ENCODE data around the gene CHRNE. TPM values are rescaled to one million over a fixed set of nuclear protein-coding genes. Genes with fewer than 3 reads are reported as not detected.

CHRNE gene
- 1.0 TPM in 1 of 2 replicates, not detected in the other for total RNA-seq

DNA sequence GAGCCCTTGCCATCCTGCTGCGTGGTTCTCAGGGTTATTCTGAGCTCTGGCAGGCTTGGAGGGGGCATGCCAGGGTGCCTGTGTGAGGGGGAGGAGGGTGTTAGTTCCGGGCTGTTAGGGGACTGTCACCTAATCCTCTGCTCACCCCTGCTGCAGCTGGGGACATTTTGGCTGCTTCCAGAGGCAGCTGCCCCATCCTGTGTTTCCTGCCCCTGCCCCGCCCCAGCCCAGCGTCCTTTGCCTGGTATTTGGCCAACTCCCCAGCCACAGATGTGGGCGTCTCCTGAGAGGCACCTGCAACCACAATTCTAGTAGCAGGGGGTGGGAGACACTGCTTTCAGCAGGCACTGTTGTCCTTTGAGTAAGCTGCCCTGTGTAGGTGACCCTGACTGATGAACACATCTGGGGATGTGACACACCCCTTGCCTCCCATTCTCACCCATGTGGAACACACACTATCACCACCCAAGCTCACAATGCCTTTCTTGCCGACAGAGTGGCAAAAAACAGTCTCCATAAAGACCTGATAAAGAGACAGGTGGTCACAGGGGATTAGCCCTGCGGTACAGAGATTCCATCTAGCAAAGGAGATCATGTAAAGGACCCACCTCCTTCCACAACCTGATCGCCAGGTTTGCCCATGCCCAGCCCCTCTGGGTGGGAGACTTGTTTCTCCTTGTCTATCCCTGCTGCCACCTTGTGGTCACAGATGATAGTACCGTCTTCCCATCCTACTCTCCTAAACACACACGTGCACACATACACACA lies at the start of gene CHRNE:
CHRNE (minus strand) TSS at position 48 of the 768 bp plus-strand sequence; CDS start at position 13, 35 bp downstream.
- no peak for DNase-seq (ENCODE audit: low read depth)
- no peak within 1 kb of the TSS for H3K4me3 ChIP-seq (ENCODE audit: low read depth, low read length)
- TF ChIP-seq, protein P1, sequence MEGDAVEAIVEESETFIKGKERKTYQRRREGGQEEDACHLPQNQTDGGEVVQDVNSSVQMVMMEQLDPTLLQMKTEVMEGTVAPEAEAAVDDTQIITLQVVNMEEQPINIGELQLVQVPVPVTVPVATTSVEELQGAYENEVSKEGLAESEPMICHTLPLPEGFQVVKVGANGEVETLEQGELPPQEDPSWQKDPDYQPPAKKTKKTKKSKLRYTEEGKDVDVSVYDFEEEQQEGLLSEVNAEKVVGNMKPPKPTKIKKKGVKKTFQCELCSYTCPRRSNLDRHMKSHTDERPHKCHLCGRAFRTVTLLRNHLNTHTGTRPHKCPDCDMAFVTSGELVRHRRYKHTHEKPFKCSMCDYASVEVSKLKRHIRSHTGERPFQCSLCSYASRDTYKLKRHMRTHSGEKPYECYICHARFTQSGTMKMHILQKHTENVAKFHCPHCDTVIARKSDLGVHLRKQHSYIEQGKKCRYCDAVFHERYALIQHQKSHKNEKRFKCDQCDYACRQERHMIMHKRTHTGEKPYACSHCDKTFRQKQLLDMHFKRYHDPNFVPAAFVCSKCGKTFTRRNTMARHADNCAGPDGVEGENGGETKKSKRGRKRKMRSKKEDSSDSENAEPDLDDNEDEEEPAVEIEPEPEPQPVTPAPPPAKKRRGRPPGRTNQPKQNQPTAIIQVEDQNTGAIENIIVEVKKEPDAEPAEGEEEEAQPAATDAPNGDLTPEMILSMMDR (conservative IDR thresholded peaks at IDR 0.05; ENCODE audit: low read depth, low read length) = peak; percentile 78

DNA sequence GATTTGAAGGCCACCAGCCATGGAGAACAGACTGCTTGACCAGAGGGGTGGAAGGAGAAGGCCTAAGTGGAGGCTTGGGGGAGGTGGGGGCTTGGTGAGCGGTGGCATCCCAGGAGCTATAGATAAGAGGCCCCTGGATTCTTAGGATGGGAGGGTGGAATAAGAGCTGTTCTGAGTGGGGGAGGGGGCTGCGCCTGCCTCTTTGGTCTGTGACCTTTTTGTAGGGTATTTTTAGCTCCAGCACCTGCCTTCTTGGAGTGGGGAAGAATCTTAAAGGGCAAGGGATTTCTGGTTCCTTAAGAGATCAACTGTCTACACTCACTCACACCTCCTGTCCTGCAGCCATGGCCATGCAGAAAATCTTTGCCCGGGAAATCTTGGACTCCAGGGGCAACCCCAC lies 48.6 kb upstream of the CHRNE start:
- TF ChIP-seq, protein P1 (conservative IDR thresholded peaks at IDR 0.05; ENCODE audit: low read depth, low read length) = no peak
- DNase-seq (ENCODE audit: low read depth) = no peak
- no peak overlapping the region for H3K4me3 ChIP-seq (ENCODE audit: low read depth, low read length)

DNA sequence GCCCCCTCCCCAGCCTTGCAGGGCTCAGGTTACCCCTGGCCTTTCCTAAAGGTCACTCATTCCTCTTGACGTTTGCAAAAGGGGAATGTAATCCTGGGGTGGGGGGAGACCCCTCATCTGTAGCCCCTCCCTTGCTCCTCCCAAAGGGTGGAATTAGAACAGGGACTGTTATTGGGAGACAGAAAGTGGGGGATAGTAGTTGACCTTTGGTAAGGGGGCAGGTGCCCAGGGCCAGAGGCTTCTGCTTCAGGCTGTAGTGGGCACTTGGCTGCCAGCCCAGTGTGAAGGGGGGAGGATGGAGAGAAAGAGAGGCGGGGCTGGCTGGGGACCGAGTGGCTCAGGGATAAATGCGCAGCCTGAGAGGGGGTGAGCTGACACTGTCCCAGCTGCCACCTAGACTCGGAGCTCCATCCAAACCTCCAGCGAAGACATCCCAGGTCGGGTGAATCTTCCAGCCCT lies 47.9 kb upstream of the CHRNE start, which contains the start of gene ENO3:
ENO3 (plus strand) TSS at position 374 of the 459 bp plus-strand sequence. CDS start 711 bp downstream, outside the sequence.
- peak within 1 kb of the TSS; percentile 96 for H3K4me3 ChIP-seq (ENCODE audit: low read depth, low read length)
- TF ChIP-seq, protein P1 (conservative IDR thresholded peaks at IDR 0.05; ENCODE audit: low read depth, low read length) = no peak
- no peak for DNase-seq (ENCODE audit: low read depth)

DNA sequence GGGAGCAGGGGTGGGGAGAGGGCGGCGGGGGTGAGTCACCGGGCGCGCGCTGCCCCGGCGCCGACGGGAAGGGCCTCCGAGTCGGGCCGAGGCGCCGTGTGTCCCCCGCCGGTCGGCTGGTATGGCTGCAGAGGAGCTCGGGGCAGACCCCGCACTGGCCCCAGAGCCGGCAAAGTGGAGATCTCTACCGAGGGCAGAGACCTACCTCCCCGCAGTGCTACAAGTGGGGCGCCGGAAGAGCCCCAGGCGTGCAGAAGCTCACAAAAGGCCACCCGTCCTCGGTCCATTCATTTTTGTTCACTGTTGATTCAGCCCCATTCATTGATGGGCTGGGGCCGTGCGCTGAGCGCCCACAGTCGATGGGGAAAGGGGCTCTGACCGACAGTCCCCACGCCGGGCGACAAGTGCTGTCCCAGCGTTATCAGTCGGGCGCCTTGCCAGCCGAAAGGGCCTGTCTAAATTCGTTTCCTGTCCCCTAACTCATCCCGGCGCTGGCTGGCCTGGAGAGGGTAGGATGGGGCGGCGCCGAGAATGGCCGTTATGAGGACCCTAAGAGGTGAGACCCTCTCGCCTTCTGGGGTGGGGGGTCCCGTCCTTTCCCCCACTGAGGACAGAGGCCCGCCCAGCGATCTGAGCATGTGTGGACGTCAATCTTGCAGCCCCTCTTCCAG lies 47.3 kb upstream of the CHRNE start:
- DNase-seq (ENCODE audit: low read depth) = no peak
- TF ChIP-seq, protein P1 (conservative IDR thresholded peaks at IDR 0.05; ENCODE audit: low read depth, low read length) = no peak

DNA sequence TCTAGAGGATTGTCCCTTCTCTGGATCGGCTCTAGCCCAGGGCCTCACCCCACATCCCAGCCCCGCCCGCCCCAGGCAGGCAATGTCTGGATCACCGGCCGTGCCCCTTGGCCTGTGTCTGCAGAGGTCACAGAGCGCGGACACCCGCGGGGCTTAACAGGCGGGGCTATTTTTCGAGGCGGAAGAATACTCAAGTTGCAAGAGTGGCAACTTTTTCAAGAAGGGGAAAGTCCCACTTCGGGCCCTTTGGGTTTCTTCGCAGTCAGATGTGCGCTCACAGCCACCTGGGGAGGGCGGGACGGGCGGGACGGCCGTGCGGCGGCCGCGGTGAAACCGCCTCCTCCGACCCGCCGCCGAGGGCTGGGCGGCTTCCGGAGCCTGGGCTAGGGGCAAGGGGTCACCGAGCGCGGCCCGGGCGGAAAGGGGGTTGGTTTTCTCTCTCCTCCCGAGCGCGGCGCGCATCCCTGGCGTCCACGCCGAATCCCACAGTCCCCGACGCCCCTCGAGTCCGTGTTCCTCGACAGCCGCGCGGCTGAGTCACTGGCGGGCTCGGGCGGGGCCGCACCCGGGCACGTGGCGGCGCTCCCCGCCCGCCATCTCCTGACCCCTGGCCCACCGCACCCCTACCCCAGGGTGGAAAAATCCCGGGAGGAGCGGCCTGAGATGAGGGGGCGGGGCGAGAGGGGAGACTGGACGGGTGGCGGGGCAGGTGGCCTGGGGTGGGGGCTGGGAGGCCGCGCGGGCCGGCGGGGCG lies 46.6 kb upstream of the CHRNE start:
- TF ChIP-seq, protein P1 (conservative IDR thresholded peaks at IDR 0.05; ENCODE audit: low read depth, low read length) = no peak
- peak overlapping the region; percentile 96 for H3K4me3 ChIP-seq (ENCODE audit: low read depth, low read length)
- peak; percentile 41 for DNase-seq (ENCODE audit: low read depth)

More for the DNA sequence above, 47.3 kb upstream of the CHRNE start:
- peak overlapping the region; percentile 96 for H3K4me3 ChIP-seq (ENCODE audit: low read depth, low read length)

DNA sequence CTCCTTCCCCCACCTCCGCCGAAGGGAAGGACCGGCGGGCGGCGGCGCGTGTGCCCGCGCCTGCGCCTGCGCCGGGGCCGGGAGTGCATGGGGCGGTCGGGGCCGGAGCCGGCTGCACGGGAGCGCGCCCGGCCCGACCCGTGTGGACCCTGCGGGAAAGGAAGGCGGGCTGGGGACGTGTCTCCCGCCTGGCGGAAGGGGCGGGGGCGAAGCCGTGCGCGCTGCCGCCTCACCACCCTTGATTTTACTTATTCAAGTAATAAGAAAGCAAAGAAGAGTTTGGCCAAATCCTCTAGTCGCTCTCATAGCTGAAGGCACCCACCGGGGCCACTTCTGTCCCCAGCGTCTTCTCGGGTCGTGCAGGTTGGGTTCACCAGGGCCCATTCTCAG lies 46.0 kb upstream of the CHRNE start:
- DNase-seq (ENCODE audit: low read depth) = no peak
- H3K4me3 ChIP-seq (ENCODE audit: low read depth, low read length) = peak overlapping the region; percentile 96
- TF ChIP-seq, protein P1 (conservative IDR thresholded peaks at IDR 0.05; ENCODE audit: low read depth, low read length) = no peak

Data from epithelial cell of proximal tubule (primary cell).